Retinal pigment epithelial cell (primary cell): Measurements from ENCODE around the gene TNPO3.

Source experiments
- DNase-seq: peaks from one replicate; pipeline ENCODE4 v3.0.0-alpha.2; 2010; ENCODE audit warnings: low read depth
- H3K4me3 ChIP-seq: 2 replicates; pipeline ENCODE4 v1.5.1; 2011; ENCODE audit warnings: mild to moderate bottlenecking, low read length, control low read depth, moderate library complexity
- CTCF ChIP-seq: conservative IDR thresholded peaks from 2 replicates; pipeline ENCODE4 v1.5.1; 2011; ENCODE audit warnings: low read depth, low read length, control low read depth, inconsistent platforms

TNPO3 gene

GRCh38 chr7:129054438-129055293 lies at the start of gene TNPO3:
Gene TNPO3 (minus strand): TSS chr7:129055111. CDS start chr7:129054770, 341 bp downstream.
- peak within 1 kb of the TSS; percentile 98 for H3K4me3 ChIP-seq
- peak; percentile 68 for DNase-seq
- no peak for TF ChIP-seq CTCF

GRCh38 chr7:129103561-129104324 lies 48.8 kb upstream of the TNPO3 start:
- DNase-seq, result no peak
- TF ChIP-seq CTCF, result no peak

GRCh38 chr7:129101746-129102145 lies 46.8 kb upstream of the TNPO3 start:
- TF ChIP-seq CTCF, result no peak
- DNase-seq, result no peak

More at GRCh38 chr7:129103561-129104324, 48.8 kb upstream of the TNPO3 start:
- no peak overlapping the region for H3K4me3 ChIP-seq

GRCh38 chr7:129100827-129101166 lies 45.9 kb upstream of the TNPO3 start:
- no peak for TF ChIP-seq CTCF
- H3K4me3 ChIP-seq, result no peak overlapping the region
- DNase-seq, result no peak

More at GRCh38 chr7:129101746-129102145, 46.8 kb upstream of the TNPO3 start:
- H3K4me3 ChIP-seq, result no peak overlapping the region

GRCh38 chr7:129098409-129099084 lies 43.6 kb upstream of the TNPO3 start:
- DNase-seq, result no peak
- TF ChIP-seq CTCF, result no peak
- no peak overlapping the region for H3K4me3 ChIP-seq

GRCh38 chr7:129095258-129095657 lies 40.3 kb upstream of the TNPO3 start:
- no peak for TF ChIP-seq CTCF
- no peak overlapping the region for H3K4me3 ChIP-seq
- no peak for DNase-seq
